ENCODE measurements around the gene WASF2.

WASF2 gene

GRCh38 chr1:27368869-27369582 lies 120.9 kb downstream of the WASF2 start:
- DNase-seq, result peak in 1 of 2 donors; percentile 20

- DNase-seq, result no peak
Observed at GRCh38 chr1:27367160-27367650, 122.8 kb downstream of the WASF2 start.

- DNase-seq, result peak; percentile 36 to 37
Observed at GRCh38 chr1:27366411-27367159, 123.4 kb downstream of the WASF2 start, which contains the start of gene MAP3K6. MAP3K6 (minus strand) TSS chr1:27366961; CDS start chr1:27366597, 364 bp downstream.

- peak; percentile 64 to 71 for DNase-seq
Observed at GRCh38 chr1:27366113-27366410, 123.9 kb downstream of the WASF2 start.

DNA sequence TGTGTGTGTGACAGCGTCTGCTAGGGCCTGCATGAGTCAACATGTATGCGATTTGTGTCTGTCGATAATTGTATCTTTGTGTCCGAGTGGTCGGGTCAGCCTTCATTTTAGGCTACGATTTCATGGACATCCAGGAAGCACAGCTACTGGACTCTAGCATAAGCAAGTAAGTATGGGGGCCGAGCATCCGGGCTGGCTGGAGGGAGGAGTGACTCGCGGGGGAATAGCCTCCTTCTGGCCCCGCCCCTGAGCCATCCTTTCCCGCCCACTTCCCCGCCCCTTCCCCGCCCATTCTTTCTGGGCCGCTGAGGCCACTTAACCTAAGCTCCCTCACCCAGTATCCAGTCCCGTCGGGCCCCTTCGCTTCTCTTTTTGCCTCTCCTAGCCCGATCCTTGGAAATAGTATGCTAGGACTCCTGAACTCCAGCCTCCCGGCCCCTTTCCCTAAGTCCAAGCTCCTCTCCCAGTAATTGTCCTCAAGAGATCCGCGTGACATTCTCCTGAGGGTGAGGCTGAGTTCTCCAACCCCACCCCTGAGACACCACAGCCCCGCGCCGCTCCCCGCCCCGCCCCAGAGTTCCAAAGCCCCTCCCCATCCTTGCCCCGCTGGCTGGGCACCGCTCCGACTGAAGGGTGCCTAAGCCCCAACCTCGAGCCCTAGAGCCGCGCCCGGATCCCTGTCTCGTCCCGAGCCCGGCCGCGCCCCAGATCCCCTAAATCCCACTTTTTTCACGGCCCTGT lies 124.4 kb downstream of the WASF2 start:
- DNase-seq, result peak; percentile 77 to 82

DNA sequence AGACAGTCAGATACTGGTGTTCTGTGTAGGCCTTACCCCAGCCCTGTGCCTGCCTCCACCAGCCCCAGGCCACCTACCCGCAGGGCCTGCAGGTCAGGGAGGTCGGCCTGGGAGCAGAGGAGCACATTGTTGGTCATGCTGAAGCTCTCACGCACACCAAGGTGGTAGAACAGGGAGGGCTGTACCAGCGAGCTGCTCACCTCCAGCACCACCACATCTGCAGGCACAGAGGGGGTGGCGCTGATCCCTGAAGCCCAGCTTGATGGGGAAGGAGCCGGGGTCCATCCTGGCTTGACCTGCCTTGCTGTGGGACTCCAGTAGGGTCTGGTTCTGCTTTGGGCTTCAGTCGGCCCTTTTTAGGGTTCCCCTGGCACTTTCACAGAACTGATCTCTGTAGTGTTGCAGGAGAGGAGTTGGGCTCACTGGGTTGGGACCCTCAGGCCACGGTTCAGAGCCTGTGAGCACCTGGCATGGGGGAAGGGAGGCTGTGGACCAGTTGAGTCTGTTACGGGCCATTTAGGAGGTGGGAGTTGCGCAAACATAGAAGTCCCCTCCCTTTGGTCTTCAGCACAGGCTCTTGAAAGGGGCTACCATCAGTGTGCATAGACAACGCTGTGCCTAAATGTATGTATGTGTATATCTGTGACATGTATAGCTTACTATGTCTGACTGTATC lies 125.1 kb downstream of the WASF2 start:
- DNase-seq, result no peak

GRCh38 chr1:27363766-27364695 lies 125.9 kb downstream of the WASF2 start:
- DNase-seq, result no peak

DNA sequence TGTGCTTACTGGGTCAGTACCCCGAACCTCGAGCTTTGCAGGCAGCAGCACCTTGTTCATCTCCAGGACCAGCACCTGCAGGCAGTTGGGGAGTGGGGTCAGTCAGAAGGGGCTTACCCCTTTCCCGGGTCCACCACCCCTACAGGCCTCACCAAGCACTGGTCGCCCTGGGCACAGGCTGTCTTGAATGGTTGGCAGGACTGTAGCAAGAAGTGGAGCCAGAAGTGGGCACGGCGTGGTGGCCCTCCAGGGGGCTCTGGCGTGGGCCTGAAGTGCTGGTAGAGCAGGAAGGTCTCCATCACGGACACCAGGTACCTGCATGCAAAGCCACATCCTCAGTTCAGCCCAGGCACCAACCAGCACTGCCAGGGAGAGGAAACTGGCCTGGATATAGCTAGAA lies 128.4 kb downstream of the WASF2 start:
- no peak for DNase-seq

- no peak for DNase-seq
Observed at GRCh38 chr1:27361044-27361402, 128.9 kb downstream of the WASF2 start.

GRCh38 chr1:27360159-27361043 lies 129.6 kb downstream of the WASF2 start:
- peak; percentile 49 to 65 for DNase-seq

DNA sequence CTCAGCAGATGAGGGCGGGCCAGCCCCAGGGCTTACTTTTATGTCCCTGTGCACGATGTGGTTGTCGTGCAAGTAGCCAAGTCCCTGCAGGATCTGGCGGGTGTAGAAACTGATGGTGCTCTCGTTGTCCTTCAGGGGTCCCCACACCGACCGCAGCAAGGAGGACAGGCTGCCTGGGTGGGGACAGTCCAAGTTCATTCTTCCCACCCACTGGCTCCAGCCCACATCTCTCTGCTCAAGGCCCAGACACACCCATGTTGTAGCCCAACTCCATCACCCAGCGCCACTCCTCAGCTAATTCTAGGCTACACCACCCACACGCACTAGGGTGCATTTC lies 130.2 kb downstream of the WASF2 start:
- no peak for DNase-seq

GRCh38 chr1:27358928-27359313 lies 131.0 kb downstream of the WASF2 start:
- DNase-seq, result no peak

GRCh38 chr1:27358038-27358927 lies 131.7 kb downstream of the WASF2 start:
- no peak for DNase-seq

- DNase-seq, result peak; percentile 83
Observed at GRCh38 chr1:27357281-27358037, 132.5 kb downstream of the WASF2 start.

GRCh38 chr1:27356619-27357280 lies 133.2 kb downstream of the WASF2 start:
- DNase-seq, result peak; percentile 33 to 58

DNA sequence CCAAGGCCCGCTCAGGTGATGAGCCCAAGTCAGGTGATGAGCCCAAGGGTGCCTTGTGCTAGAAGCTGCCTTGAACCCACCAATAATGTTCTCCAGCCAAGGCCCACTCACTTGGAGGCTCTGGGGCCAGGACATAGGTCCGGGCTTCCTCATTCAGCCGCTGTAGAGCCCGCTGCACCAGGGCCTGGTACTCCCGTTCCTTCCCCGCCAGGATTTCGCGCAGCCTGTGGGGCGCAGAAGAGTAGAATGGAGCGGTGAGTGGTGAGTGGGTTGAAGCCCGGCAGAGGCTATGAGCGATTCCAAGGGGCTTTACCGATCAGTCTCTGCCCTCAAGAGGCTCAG lies 133.7 kb downstream of the WASF2 start:
- DNase-seq, result no peak

DNA sequence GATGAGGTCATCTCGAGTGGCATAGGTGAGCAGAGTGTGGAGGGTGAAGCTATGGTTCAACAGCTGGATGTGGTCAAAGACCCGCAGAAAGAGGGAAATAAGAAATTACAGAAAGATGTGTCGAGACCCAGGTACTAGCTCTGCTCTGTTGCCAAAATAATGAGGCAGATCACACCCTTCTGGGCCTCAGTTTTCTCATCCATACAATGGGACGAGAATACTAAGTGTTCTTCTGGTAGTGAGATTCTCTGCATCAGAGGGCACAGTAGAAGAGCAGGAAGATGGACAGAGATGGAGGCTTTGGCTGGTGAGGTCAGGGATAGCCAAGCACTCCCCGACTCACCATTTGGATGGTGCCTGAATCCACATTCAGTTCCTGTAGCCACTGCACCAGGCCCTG lies 134.3 kb downstream of the WASF2 start:
- DNase-seq, result no peak

All from CD4-positive, alpha-beta T cell treated with Interleukin-1 beta for 1 hour (primary cell).